Measurements from ENCODE around the gene FANCE. TPM values are rescaled to one million over a fixed set of nuclear protein-coding genes. Genes with fewer than 3 reads are reported as not detected.
"Not testable (repeated sequence)": the region's sequence is repeated elsewhere in the genome, so short reads cannot be mapped to it uniquely, and the experiment has no call there.

FANCE gene
- total RNA-seq, 2 experiments from 2014 or later = 11.7 to 13.0 TPM

GRCh38 chr6:35419417-35419816 is 32.7 kb upstream of the FANCE start:
- peak overlapping the region; percentile 84 for H3K27ac Mint-ChIP-seq
- ChIA-PET POLR2A (interaction anchor here (0.7 kb wide), 1 partner anchor 42 kb away, joined by 4 read pairs; no protein-coding TSS in a partner anchor), CTCF (interaction anchor here (0.9 to 3.1 kb wide), 9 partner anchors 8 to 77 kb away, joined by 3 to 10 read pairs (median 3); partner anchors contain the start of gene PPARD)
- H3K4me3 Mint-ChIP-seq = no peak overlapping the region
- no peaks in the 10 kb centered on the region for H3K9me3 Mint-ChIP-seq
- no peaks in the 10 kb centered on the region for H3K27me3 Mint-ChIP-seq
- H3K36me3 Mint-ChIP-seq (ENCODE audit: low read depth) = peaks cover 50% of the 10 kb centered on the region
- peaks cover 55% of the 10 kb centered on the region for H3K4me1 Mint-ChIP-seq
- peak; percentile 56 for DNase-seq

GRCh38 chr6:35419961-35420360 is 32.2 kb upstream of the FANCE start:
- H3K4me1 Mint-ChIP-seq = peaks cover 49% of the 10 kb centered on the region
- POLR2A ChIA-PET = no interaction called here

DNA sequence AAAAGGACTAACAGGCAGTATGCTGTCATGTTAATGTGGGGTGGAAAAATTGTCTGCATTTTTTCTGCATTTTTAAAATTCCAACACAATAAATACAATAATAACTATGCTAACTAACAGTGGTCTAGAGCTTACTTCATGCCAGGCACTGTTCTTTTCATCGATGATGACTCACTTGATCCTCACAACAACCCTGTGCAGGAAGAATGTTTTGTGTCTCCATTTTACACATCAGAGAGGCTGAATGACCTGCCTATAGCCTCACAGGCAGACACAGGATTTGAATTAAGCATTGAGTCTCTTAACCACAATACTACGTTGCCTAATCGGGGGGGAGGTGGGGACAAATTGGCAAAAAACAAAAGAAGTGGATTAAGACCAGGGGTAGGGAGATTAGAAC is 26.9 kb upstream of the FANCE start:
- no peaks in the 10 kb centered on the region for H3K27me3 Mint-ChIP-seq
- no peak for DNase-seq
- H3K27ac Mint-ChIP-seq = no peak overlapping the region
- ChIA-PET POLR2A (no interaction called here), CTCF (interaction anchor here (1.0 to 1.2 kb wide), 3 partner anchors 13 to 26 kb away, joined by 3 to 4 read pairs (median 3); partner anchors contain the start of gene FANCE)
- H3K36me3 Mint-ChIP-seq (ENCODE audit: low read depth) = peaks cover 50% of the 10 kb centered on the region
- H3K9me3 Mint-ChIP-seq = peaks cover 20% of the 10 kb centered on the region
- no peak overlapping the region for H3K4me3 Mint-ChIP-seq
- peaks cover 10% of the 10 kb centered on the region for H3K4me1 Mint-ChIP-seq

More at GRCh38 chr6:35419961-35420360, 32.2 kb upstream of the FANCE start:
- Mint-ChIP-seq H3K27ac (peak overlapping the region; percentile 84), H3K36me3 (ENCODE audit: low read depth) (peaks cover 50% of the 10 kb centered on the region), H3K27me3 (no peaks in the 10 kb centered on the region), H3K9me3 (no peaks in the 10 kb centered on the region), H3K4me3 (no peak overlapping the region)
- no peak for DNase-seq
- CTCF ChIA-PET = interaction anchor here (0.9 to 1.7 kb wide), 7 partner anchors 8 to 87 kb away, joined by 3 to 9 read pairs (median 3); no protein-coding TSS in a partner anchor

DNA sequence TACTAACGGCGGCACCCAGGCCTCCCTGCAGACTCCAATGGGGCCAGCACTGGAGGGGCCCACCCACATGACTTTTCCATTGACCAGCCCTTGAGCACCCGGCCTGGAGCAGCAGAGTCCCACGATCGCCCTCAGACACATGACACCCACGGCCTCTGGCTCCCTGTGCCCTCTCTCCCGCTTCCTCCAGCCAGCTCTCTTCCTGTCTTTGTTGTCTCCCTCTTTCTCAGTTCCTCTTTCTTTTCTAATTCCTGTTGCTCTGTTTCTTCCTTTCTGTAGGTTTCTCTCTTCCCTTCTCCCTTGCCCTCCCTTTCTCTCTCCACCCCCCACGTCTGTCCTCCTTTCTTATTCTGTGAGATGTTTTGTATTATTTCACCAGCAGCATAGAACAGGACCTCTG is 26.1 kb upstream of the FANCE start:
- peak overlapping the region; percentile 64 for H3K27ac Mint-ChIP-seq
- no peak for DNase-seq
- CTCF ChIA-PET = interaction anchor here (0.8 to 1.1 kb wide), 3 partner anchors 18 to 42 kb away, joined by 3 read pairs; partner anchors contain the start of genes FANCE and RPL10A
- H3K4me1 Mint-ChIP-seq = peaks cover 7% of the 10 kb centered on the region
- H3K4me3 Mint-ChIP-seq = no peak overlapping the region
- H3K9me3 Mint-ChIP-seq = peaks cover 21% of the 10 kb centered on the region
- POLR2A ChIA-PET = no interaction called here
- no peaks in the 10 kb centered on the region for H3K27me3 Mint-ChIP-seq
- H3K36me3 Mint-ChIP-seq (ENCODE audit: low read depth) = peaks cover 47% of the 10 kb centered on the region

DNA sequence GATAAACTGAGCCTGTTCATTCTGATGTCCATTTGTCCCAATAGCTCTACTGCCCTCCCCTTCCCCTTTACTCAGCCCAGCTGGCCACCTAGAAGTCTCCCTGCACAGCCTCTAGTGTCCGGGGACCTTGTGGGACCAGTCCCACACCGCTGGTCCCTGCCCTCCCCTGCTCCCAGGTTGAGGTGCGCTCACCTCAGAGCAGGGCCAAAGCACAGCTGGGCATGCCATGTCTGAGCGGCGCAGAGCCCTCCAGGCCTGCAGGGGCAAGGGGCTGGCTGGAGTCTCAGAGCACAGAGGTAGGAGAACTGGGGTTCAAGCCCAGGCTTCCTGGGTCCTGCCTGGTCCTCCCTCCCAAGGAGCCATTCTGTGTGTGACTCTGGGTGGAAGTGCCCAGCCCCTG is 24.7 kb upstream of the FANCE start:
- ChIA-PET POLR2A (no interaction called here), CTCF (interaction anchor here (1.7 kb wide), 1 partner anchor 8 kb away, joined by 3 read pairs; no protein-coding TSS in a partner anchor)
- Mint-ChIP-seq H3K27ac (no peak overlapping the region), H3K4me3 (no peak overlapping the region), H3K36me3 (ENCODE audit: low read depth) (peaks cover 41% of the 10 kb centered on the region), H3K27me3 (no peaks in the 10 kb centered on the region), H3K4me1 (peaks cover 7% of the 10 kb centered on the region), H3K9me3 (peaks cover 21% of the 10 kb centered on the region)
- DNase-seq = no peak

DNA sequence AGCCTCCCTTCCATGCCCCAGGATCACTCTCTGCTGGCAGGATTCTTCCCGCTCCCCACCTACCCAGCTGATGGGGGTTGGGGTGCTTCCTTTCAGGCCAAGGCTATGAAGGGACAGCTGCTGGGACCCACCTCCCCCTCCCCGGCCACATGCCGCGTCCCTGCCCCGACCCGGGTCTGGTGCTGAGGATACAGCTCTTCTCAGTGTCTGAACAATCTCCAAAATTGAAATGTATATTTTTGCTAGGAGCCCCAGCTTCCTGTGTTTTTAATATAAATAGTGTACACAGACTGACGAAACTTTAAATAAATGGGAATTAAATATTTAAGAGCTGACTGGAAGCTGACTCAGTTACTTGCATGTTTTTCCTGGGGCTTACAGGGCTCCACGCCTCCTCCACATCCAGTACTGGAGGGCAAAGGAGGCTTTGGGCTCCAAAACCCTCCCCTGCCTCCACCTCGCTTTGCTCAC is 24.3 kb upstream of the FANCE start:
- POLR2A ChIA-PET = no interaction called here
- DNase-seq = no peak
- CTCF ChIA-PET = interaction anchor here (0.5 to 1.7 kb wide), 2 partner anchors 9 to 1532 kb away, joined by 3 read pairs; no protein-coding TSS in a partner anchor

GRCh38 chr6:35428421-35429149 is 23.6 kb upstream of the FANCE start:
- H3K27ac Mint-ChIP-seq = no peak overlapping the region
- peaks cover 21% of the 10 kb centered on the region for H3K9me3 Mint-ChIP-seq
- CTCF ChIA-PET = interaction anchor here (0.5 to 1.7 kb wide), 2 partner anchors 9 to 1531 kb away, joined by 3 read pairs; no protein-coding TSS in a partner anchor
- H3K36me3 Mint-ChIP-seq (ENCODE audit: low read depth) = peaks cover 40% of the 10 kb centered on the region
- POLR2A ChIA-PET = no interaction called here
- peaks cover 7% of the 10 kb centered on the region for H3K4me1 Mint-ChIP-seq
- no peak overlapping the region for H3K4me3 Mint-ChIP-seq
- no peak for DNase-seq
- no peaks in the 10 kb centered on the region for H3K27me3 Mint-ChIP-seq

More for the DNA sequence above, 24.3 kb upstream of the FANCE start:
- no peak overlapping the region for H3K27ac Mint-ChIP-seq
- no peaks in the 10 kb centered on the region for H3K27me3 Mint-ChIP-seq
- H3K4me1 Mint-ChIP-seq = peaks cover 7% of the 10 kb centered on the region
- peaks cover 21% of the 10 kb centered on the region for H3K9me3 Mint-ChIP-seq
- H3K36me3 Mint-ChIP-seq (ENCODE audit: low read depth) = peaks cover 41% of the 10 kb centered on the region
- H3K4me3 Mint-ChIP-seq = no peak overlapping the region

DNA sequence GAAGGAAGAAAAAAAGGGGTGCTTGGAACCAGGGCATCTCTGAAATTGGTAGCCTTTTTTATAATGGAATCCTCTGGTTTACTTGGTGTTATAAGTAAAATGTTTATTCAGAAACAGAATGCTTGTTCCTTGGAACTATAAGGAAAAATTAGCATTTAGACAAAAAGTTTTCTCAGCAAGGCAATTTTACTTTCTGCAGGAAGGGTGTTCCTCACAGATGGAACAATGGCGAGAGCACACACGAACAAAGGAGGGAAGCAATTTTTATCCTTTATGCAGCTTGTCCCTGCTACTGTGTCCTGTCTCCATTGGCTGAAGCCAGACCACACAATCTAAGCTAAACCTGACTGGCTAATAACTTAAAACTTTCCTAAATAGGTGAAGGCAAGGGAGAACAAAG is 22.7 kb upstream of the FANCE start:
- ChIA-PET CTCF (interaction anchor here (0.6 to 0.9 kb wide), 2 partner anchors 65 to 78 kb away, joined by 3 read pairs; no protein-coding TSS in a partner anchor), POLR2A (no interaction called here)
- Mint-ChIP-seq H3K4me1 (peaks cover 7% of the 10 kb centered on the region), H3K36me3 (ENCODE audit: low read depth) (peaks cover 35% of the 10 kb centered on the region), H3K27me3 (no peaks in the 10 kb centered on the region), H3K27ac (no peak overlapping the region), H3K4me3 (no peak overlapping the region), H3K9me3 (peaks cover 21% of the 10 kb centered on the region)
- DNase-seq = no peak

DNA sequence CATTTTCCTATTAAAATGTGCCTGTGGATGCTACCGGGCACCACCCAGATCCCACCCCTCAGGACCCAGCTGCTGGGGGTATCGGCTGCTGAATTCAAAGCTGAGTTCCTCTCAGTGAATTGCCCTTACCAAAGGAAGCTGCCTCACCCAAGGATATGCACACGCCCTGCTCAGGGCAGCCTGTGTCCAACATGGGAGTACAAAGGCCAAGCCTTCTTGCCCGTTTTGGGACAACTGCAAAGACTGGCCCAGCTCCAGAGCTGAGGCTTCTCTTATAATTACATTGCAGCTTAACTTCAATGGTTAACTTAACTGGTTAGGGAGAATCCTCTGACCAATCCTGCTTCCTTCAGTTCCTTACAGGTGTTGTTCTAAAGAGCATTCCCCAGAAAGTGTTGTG is 19.8 kb upstream of the FANCE start:
- Mint-ChIP-seq H3K4me3 (no peak overlapping the region), H3K27me3 (no peaks in the 10 kb centered on the region), H3K4me1 (no peaks in the 10 kb centered on the region), H3K27ac (no peak overlapping the region), H3K9me3 (peaks cover 21% of the 10 kb centered on the region), H3K36me3 (ENCODE audit: low read depth) (peaks cover 19% of the 10 kb centered on the region)
- POLR2A ChIA-PET = no interaction called here
- no peak for DNase-seq
- CTCF ChIA-PET = interaction anchor here (0.9 to 1.3 kb wide), 4 partner anchors 17 to 90 kb away, joined by 3 to 4 read pairs (median 3); partner anchors contain the start of gene PPARD

- peaks cover 21% of the 10 kb centered on the region for H3K9me3 Mint-ChIP-seq
- CTCF ChIA-PET = interaction anchor here (0.7 to 1.3 kb wide), 6 partner anchors 9 to 91 kb away, joined by 3 to 4 read pairs (median 3); partner anchors contain the start of gene PPARD
- H3K4me1 Mint-ChIP-seq = not testable (repeated sequence)
These were observed 19.4 kb upstream of the FANCE start for GRCh38 chr6:35432702-35433101.

GRCh38 chr6:35435074-35435837 is 16.9 kb upstream of the FANCE start:
- no peaks in the 10 kb centered on the region for H3K27me3 Mint-ChIP-seq
- ChIA-PET POLR2A (no interaction called here), CTCF (interaction anchor here (1.3 kb wide), 2 partner anchors 14 to 90 kb away, joined by 3 read pairs; no protein-coding TSS in a partner anchor)
- peaks cover 2% of the 10 kb centered on the region for H3K9me3 Mint-ChIP-seq
- no peaks in the 10 kb centered on the region for H3K36me3 Mint-ChIP-seq (ENCODE audit: low read depth)
- DNase-seq = no peak
- H3K4me3 Mint-ChIP-seq = no peak overlapping the region
- H3K27ac Mint-ChIP-seq = no peak overlapping the region
- H3K4me1 Mint-ChIP-seq = no peaks in the 10 kb centered on the region

More at GRCh38 chr6:35432702-35433101, 19.4 kb upstream of the FANCE start:
- H3K4me3 Mint-ChIP-seq, DNase-seq, H3K27ac Mint-ChIP-seq, POLR2A ChIA-PET, H3K27me3 Mint-ChIP-seq: not testable (repeated sequence)
- peaks cover 19% of the 10 kb centered on the region for H3K36me3 Mint-ChIP-seq (ENCODE audit: low read depth)

GRCh38 chr6:35436071-35436857 is 15.9 kb upstream of the FANCE start:
- no peaks in the 10 kb centered on the region for H3K9me3 Mint-ChIP-seq
- ChIA-PET CTCF (interaction anchor here (0.8 to 1.3 kb wide), 3 partner anchors 12 to 93 kb away, joined by 3 to 4 read pairs (median 3); partner anchors contain the start of gene PPARD), POLR2A (no interaction called here)
- no peaks in the 10 kb centered on the region for H3K27me3 Mint-ChIP-seq
- no peak overlapping the region for H3K27ac Mint-ChIP-seq
- H3K36me3 Mint-ChIP-seq (ENCODE audit: low read depth) = no peaks in the 10 kb centered on the region
- DNase-seq = no peak
- no peaks in the 10 kb centered on the region for H3K4me1 Mint-ChIP-seq
- H3K4me3 Mint-ChIP-seq = no peak overlapping the region
